ENCODE results near the gene RETREG3. TPM values are rescaled to one million over a fixed set of nuclear protein-coding genes. Genes with fewer than 3 reads are reported as not detected.
A peak's percentile ranks its signal among the peaks of the same experiment; 100 is the strongest.

The RETREG3 gene
- total and polyA plus RNA-seq, 9 of the 15 experiments (the other 6 are each of a cell fraction or from before 2014, with no cell fraction given) = 4.1 to 39.0 (median 16.9) TPM

GRCh38 chr17:42547698-42548069 is 61.5 kb downstream of the RETREG3 start:
- TF ChIP-seq BRCA1 (IDR thresholded peaks at IDR 0.05) (no peak), BRCA1 (CRISPR knock-in tag; IDR thresholded peaks at IDR 0.05) (no peak), POLR2G (IDR thresholded peaks at IDR 0.05; ENCODE audit: low read depth, low read length) (peak; percentile 1; the same call in 1 of the 2 replicates), ZBTB33 (CRISPR knock-in tag; IDR thresholded peaks at IDR 0.05) (peak; percentile 71; the same call in 1 of the 2 replicates)
- Histone ChIP-seq H3K36me3 (ENCODE audit: control insufficient read depth, insufficient read depth, low read length) (peaks cover 14% of the 10 kb centered on the region; the same call in 1 of the 3 replicates), H2AFZ (ENCODE audit: low read depth, low read length) (no peak overlapping the region), H3K9me1 (ENCODE audit: control insufficient read depth, insufficient read depth, low read length) (no peaks in the 10 kb centered on the region), H4K20me1 (replicated peaks; ENCODE audit: control insufficient read depth, insufficient read depth, low read length) (no peaks in the 10 kb centered on the region), H3K27me3 (ENCODE audit: control insufficient read depth in 2 of 2, insufficient read depth in 2 of 2, low read length in 2 of 2) (no peaks in the 10 kb centered on the region), H3K79me2 (ENCODE audit: control insufficient read depth, insufficient read depth, low read length) (no peaks in the 10 kb centered on the region), H3K27ac (ENCODE audit: extremely low read depth, low read depth, low read length) (no peak overlapping the region), H3K9ac (ENCODE audit: insufficient read depth in 1 of 2, low read depth in 2 of 2, low read length in 2 of 2) (peak overlapping the region in 1 of 2 experiments; percentile 68; a peak in 2 of 4 replicates), H3K4me3 (no peak overlapping the region), H3K4me2 (ENCODE audit: insufficient read depth, low read length) (no peak overlapping the region), H3K4me1 (replicated peaks in 1 of 2; ENCODE audit: control insufficient read depth in 2 of 2, insufficient read depth in 2 of 2, low read length in 2 of 2) (peaks cover 0 to 35% of the 10 kb centered on the region in 2 experiments; a peak in 3 of 5 replicates), H3K9me3 (replicated peaks; ENCODE audit: control insufficient read depth, insufficient read depth, low read depth, low read length) (no peaks in the 10 kb centered on the region)
- 96% methylated on average over 14 of the region's 14 CpGs for WGBS (ENCODE audit: insufficient coverage, low coverage, missing lambda C conversion rate)
- in situ Hi-C loops (cut with MboI) = no loop called here
- POLR2A ChIA-PET = interaction anchor here (0.5 to 0.9 kb wide), 3 partner anchors 22 to 739 kb away, joined by 3 read pairs; no protein-coding TSS in a partner anchor
- ATAC-seq (no peak), FAIRE-seq (no peak), DNase-seq (ENCODE audit: extremely low read depth in 1 of 4, low spot score in 3 of 4) (no peak)
- CTCF ChIA-PET (ENCODE audit: low intra/inter-chr PET ratio) = no interaction called here
- BruUV-seq (replicated peaks) = no TSS peak
- intact Hi-C loops (cut with micrococcal nuclease) = no loop called here
